Activated naive CD4-positive, alpha-beta T cell treated with Interleukin-2 at 50 U/mL for 16 hours (primary cell): Measurements from ENCODE around the gene ISLR2.

Experiments used
- DNase-seq: peaks from one replicate; pipeline ENCODE4 v3.0.0-alpha.2; 2020

The ISLR2 gene

DNA sequence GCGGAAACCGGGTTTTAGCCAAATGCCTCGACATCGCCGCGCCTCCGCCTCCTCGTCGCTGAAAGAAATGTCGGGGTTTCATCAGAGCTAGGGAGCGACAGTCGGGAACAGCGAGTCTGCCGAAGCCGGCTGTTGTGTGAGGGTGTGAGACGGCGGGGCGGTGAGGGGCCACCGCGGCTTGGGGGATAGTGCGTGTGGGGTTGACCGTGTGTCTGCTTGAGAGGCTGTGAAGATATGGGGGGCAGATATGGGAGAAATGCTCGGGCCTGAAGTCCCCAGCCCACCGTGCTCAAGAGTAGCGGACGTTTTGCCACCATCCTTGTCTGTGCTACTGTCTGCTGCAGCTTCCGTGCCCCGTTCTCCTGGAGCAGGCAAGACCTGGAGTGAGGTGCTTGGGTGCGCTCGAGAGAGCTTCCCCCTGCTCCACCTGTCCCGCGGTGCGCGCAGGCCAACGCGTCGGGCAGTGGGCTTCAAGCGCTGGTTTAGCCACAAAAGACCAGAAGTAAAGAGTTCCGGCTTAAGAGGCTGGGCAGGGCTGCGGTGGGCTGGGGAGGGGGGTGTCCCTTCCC, 716 bp upstream of the ISLR2 start:
- no peak for DNase-seq

DNA sequence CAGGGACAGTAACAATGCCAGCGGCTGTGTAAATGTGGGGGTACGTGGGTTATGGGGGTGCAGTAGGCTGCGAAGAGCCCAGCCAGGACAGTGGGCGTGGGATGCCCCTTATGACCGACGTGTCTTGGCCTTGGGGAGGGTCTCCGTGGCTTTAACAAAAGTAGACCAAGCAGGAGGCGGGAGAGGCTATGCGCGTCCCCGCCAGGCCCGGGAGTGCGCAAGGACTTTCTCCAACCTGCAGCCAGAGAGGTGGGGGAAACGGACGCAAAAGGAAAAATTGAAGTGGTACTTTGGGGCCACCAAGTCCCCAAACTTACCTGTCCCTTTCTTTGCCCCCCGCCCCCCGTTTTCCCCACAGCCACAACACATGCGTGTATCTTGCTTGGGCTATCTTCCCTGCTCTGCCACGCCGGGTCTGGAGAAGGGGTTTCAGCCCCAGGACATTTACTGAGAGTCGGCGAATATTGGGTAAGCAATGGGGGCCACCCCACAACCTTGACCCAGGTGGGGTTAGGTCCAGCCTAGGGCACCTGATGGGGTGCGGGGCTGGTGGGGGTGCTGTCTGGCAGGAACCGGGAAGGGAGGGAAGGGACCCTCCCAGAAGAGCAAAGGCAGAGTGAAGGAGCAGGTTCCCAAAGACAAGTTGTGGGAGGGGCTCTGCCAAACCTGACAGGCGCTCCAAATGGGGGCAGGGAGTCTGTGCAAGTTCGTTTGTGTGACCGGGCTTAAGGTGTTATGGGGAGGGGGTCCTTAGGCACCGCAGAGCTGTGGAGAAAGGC, 652 bp downstream of the ISLR2 start:
- DNase-seq = no peak

DNA sequence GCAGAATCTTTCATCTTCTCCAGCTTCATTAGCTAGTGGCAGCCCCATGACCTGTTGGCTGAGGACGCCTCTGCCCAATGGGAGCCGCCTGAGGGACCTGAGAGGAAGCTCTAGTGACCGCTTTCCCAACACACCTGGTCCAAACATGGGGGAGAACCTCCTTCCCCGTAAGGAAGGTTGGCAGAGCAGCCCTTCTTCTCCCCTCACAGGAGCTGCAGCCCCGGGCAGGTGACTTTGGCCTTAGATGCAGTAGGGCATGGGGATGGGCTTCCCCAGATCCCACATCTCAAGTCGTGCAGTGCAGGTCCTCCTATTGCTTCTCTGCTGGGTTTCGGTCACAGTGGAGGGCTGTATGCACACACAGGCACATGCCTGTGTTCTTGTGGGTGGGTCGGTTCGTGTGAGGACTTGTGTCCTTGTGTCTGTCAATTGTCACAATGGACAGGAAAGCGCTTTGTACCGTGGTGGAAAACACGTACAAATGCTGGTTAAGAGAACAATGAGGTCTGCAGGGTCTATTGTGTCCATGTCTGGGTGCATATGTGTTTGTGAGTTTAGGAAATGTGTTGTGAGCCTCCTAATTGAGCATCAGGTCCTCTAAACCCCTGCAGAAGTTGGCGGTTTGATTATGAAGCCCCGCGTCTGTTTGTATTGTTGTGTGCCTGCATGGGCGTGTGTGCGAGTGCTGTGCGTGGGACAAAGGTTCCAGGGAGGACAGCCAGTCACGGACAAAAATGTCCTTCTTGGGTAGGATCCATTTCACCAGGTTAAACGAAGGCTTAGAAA, 1.4 kb downstream of the ISLR2 start:
- DNase-seq = no peak

GRCh38 chr15:74132681-74133651, 2.6 kb downstream of the ISLR2 start:
- no peak for DNase-seq

DNA sequence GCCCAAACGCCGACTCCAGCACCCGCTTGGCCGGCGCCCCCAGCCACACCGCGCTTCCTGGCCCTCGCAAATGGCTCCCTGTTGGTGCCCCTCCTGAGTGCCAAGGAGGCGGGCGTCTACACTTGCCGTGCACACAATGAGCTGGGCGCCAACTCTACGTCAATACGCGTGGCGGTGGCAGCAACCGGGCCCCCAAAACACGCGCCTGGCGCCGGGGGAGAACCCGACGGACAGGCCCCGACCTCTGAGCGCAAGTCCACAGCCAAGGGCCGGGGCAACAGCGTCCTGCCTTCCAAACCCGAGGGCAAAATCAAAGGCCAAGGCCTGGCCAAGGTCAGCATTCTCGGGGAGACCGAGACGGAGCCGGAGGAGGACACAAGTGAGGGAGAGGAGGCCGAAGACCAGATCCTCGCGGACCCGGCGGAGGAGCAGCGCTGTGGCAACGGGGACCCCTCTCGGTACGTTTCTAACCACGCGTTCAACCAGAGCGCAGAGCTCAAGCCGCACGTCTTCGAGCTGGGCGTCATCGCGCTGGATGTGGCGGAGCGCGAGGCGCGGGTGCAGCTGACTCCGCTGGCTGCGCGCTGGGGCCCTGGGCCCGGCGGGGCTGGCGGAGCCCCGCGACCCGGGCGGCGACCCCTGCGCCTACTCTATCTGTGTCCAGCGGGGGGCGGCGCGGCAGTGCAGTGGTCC, 3.5 kb downstream of the ISLR2 start:
- no peak for DNase-seq

GRCh38 chr15:74134387-74135027, 4.1 kb downstream of the ISLR2 start:
- DNase-seq = no peak

GRCh38 chr15:74135041-74135565, 4.7 kb downstream of the ISLR2 start:
- no peak for DNase-seq

GRCh38 chr15:74136540-74136813, 6.1 kb downstream of the ISLR2 start:
- no peak for DNase-seq

DNA sequence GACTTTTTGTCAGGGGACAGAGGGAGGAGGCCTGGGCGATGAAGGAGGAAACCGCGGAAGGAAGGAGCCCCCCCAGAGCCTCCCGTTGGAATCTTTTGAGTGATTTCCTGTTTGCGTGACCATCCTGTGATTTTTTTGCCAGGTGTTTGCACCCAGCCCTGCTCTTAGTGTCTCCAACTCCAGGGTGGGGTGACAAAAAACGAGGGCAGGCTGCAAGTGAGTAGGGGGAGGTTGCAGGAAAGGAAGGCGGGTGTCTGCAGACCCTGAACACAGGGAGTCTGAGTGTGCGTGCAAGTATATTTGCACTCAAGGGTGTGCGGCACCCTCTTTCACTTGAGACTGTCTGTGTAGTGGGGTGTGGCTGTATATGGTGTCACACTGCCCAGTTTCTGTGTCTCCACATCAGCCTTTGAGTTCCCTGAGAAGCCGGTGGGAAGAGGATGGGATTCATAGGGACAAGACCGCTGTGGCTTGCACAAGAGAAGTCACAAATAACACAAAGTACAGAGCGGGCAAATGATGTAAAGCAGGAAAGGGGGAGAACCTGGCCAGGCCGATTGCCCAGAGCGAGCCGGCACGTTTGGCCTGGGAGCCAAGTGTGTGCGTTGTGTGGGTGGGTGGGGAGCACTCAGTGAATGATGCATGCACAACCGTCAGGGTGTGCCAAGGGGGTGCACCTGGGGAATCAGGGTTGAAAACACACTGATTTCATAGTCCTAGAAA, 6.6 kb downstream of the ISLR2 start:
- DNase-seq = no peak

GRCh38 chr15:74137537-74137894, 7.1 kb downstream of the ISLR2 start:
- DNase-seq = no peak

DNA sequence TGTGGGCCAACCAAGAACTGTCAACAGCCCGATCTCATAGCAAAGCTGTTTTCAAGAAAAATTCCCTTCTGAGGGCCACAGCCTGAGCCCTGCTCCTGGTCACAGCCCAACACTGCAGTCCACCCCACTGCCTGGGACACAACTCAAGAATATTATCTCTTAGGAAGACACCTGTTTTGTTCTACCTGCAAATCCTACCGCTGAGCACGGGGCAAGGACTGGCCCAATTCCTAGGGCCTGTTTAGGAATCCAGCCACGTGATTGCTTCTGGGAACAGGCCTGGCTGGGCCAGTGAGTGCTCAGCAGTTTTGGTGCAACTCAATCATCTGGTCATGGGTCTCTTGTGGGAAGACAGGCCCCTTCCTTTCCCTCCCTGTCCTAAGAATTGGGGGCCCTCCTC, 8.3 kb downstream of the ISLR2 start:
- DNase-seq = no peak

DNA sequence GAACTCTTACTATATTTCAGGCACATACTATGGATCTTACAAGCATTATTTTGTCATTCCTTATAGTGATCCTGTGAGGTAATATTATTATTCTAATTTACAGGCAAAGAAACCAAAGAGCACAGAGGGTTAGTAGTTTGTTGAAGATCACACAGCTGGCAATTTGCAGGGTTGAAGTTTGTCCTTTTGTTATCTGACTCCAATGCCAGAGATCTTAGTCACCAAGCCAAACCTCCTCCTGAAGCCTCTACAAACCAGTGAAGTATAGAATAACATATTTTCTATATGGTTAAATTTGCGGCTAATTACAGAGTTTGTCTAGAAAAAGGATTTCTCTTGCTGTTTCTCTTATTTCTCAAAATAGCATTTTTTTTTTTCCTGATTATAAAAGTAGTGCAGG, 11.2 kb downstream of the ISLR2 start:
- no peak for DNase-seq

- DNase-seq = no peak
These were observed 13.9 kb downstream of the ISLR2 start for GRCh38 chr15:74144153-74144775.

GRCh38 chr15:74146277-74146800, 16.0 kb downstream of the ISLR2 start:
- no peak for DNase-seq

- DNase-seq = no peak
These were observed 16.7 kb downstream of the ISLR2 start for GRCh38 chr15:74147051-74147450.

DNA sequence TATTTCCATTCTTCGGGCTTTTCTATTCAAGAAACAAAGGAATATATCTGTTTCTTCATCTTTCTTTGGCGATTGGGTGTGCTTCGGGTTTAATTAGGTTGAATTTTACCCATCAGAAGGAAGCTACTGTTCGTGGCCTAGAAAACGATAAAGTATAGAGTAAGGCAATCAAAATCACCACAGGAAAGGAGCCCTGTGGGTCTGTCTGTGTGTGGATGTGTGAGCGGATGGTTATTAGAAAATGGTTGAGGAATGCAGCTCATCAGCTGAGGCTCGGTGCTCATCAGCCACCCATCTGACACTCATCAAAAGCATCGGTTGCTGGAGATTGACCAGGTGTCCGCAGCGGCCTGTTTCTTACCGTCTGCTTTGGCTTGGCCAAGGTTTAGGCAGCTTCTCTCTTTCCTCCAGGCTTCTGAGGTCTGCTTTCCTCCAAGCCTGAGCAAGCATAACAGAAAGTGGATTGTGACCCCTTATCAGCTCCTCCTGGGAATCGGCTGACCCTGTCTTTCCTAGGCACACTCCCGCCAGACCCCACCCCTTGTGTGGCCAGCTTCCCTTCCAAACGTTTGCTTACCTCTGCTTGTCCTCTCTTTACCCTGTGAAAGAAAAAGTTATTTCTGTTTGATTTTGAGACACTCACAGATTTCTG, 25.5 kb downstream of the ISLR2 start:
- no peak for DNase-seq

GRCh38 chr15:74156678-74157411, 26.5 kb downstream of the ISLR2 start:
- no peak for DNase-seq

DNA sequence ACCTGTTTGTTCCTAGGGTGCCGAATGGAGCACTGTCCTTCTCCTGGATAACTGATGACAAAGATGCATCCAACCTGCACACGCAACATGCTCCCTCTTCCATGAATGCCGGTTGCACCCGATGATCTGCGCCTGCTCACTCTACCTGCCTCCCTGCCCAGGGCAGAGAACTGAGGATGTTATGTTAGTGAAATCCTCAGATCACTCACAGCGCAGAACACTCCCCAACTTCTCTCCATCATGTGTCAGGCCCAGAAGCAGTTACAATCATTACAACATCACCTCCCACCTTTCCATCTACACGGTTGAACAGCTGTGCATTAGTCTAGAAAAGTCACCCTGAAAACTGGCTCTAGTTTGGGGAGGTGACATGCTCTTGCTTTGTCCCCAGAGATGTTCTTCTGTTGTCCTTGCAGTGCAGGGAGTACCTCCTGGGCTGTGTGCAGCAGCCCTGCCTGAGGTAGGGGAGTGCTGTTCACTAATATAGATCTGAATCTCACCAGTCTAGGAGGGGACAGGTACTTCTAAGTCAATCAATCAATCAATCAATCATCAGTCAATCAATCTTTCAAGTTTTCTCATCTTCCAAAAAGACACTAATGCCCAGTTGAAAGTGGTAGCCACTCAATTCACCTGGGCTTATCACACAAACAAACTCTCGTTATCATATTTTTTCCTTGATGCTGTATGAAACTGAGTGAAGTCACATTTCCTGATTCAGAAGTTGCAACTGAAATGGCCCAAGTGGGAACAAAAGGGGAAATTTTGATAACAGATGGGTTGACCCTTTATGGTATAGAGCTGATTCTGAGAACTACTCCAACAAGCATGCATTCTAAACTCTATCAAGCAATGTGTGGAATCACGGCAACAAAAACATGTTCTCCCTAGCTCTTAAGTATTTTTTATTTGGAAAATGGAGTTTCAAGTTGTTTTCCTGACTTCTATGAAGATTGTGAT, 27.8 kb downstream of the ISLR2 start:
- DNase-seq = no peak
